Mononuclear cell (primary cell): ENCODE data around the gene TCP11. TPM values are rescaled to one million over a fixed set of nuclear protein-coding genes. Genes with fewer than 3 reads are reported as not detected.
"Not testable (repeated sequence)": the region's sequence is repeated elsewhere in the genome, so short reads cannot be mapped to it uniquely, and the experiment has no call there.

Experiments
- H3K27me3 ChIP-seq: 2 replicates; pipeline ENCODE4 v1.6.0; 2011; ENCODE audit warnings: low read length, control low read depth; ENCODE audit not compliant: insufficient read depth
- H3K4me1 ChIP-seq: 2 replicates; pipeline ENCODE4 v1.5.1; 2011; ENCODE audit warnings: mild to moderate bottlenecking, low read length, control low read depth; ENCODE audit not compliant: insufficient read depth
- H3K4me3 ChIP-seq: 2 replicates; pipeline ENCODE4 v1.5.1; 2011; ENCODE audit warnings: mild to moderate bottlenecking, low read length, moderate library complexity
- H3K9me3 ChIP-seq: 2 replicates; pipeline ENCODE4 v1.5.1; 2011; ENCODE audit warnings: low read depth, mild to moderate bottlenecking, control low read depth, low read length
- total RNA-seq: library from RNA; depleted of rRNA; stranded (reverse); fragments of >200 nt; gene quantifications from one replicate; pipeline ENCODE4 v1.2.3, GENCODE V29; 2012

TCP11 gene
- total RNA-seq, 1 donor = not detected

DNA sequence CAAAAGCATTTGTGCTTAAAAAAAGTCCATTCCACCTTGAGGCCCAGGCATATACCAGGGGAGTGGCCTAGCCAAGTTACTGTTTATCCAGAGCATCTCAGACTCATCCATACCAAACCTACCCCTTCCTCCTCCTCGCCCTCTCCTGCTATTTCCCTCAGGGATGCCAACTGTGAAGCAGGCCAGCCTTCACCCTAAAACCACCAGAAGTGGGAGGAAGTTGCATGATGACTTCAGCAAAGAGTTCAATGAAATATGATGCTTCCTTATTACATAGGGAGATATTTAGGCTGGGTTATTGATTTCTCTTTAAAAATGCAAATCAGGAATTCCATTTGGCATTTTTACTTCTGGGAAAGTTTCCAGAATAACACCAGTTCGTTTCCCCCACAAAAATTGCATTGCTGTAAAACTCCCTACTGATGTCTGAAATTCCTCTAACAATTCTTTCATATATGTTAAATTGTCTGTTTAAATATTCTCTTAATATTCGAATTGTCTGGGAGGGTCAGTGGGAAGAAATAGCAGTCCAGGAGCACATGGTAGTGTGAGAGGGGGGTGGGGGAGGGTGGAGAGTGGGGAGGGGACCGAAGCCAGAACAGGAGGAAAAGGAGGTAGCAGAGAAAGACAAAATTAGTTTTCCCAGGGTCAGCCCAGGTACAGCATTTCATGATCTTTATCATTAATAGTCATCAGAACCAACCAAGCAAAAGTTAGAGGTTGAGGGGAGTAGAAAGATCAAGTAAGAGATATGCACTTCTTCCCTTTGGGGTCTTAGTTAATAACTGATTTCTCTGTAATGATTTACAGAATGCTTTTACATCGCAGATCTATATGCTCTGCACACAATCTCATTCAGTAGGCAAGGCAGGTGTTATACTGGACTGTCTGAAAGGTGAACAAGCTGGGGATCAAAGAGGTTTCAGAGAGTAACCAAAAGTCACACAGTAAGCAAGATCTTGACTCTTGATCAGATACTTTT lies 1.7 kb upstream of the TCP11 start:
- Histone ChIP-seq H3K4me1 (peaks cover 18% of the 10 kb centered on the region), H3K4me3 (no peak overlapping the region), H3K9me3 (no peaks in the 10 kb centered on the region), H3K27me3 (peaks cover 3% of the 10 kb centered on the region)

DNA sequence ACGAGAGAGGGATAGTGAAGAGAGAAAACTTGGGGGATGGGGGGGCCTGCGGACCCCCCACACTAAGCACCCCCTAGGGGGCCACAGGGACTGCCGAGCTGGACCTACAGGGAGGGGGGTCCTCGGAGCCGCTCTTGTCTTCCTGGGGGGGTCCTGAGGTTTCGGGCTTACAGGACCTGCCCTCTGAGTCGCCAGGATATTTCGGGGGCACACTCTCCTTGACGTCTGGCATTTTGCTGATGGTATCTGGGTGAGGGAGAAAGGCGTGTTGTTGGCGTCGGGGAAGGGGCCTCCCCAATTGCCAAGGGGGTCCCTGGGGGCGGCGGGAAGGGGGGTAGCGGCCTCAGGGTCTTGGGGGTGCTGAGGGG lies 516 bp downstream of the TCP11 start:
- Histone ChIP-seq H3K4me1 (peaks cover 18% of the 10 kb centered on the region), H3K27me3 (peaks cover 3% of the 10 kb centered on the region), H3K4me3 (no peak overlapping the region), H3K9me3 (no peaks in the 10 kb centered on the region)

DNA sequence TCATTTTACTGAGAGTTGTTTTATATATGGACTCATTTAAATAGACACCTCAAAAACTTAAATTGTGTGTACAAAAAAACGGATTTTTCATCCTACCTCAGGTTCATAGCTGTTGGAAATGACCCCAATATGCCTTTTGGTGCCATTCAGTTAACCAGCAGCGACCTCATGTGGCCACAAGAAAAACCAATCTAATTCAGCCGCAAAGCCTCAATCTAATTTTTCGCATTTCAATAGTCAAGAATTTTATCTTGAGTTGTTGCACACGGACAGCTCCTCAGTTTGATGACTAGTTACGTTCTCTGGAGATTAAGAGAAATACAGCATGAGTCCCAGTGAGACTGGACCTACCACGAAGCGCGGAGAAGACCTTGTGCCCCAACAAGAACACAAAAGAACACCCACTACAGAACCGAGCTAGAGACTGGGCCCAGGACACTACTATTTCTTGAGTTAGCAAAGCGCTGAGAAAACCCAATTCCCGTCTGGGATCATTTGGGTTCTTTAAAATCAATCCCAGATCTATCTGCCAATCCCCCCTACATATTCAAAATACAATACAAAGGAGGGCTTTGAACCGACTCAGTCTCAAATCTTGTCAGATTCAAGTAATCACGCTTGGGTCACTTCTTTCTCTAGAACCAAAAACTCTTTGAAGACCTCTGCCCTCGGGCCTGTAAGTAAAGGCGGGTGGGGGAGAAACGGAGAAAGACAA lies 1.1 kb downstream of the TCP11 start:
- Histone ChIP-seq H3K4me3 (no peak overlapping the region), H3K4me1 (peaks cover 18% of the 10 kb centered on the region), H3K9me3 (no peaks in the 10 kb centered on the region), H3K27me3 (peaks cover 3% of the 10 kb centered on the region)

DNA sequence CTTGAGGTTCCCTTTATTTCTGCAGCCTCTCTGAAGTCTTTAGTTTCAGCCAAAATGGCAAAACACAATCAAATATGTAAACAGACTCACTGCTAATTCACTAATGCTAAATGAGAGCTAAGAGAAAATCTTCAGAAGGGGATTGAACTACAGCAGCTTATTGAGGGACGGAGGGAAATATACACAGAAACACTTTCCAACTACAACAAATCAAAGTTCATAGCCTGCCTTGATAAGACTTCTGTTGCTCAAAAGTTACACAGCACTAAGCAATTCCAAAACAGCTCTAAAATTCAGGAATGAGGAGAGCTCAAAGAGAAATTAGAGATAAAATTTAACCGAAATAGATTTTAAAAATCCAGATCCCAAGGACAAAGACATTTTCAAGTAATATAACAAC lies 1.7 kb downstream of the TCP11 start:
- Histone ChIP-seq H3K4me3 (no peak overlapping the region), H3K27me3 (peaks cover 3% of the 10 kb centered on the region), H3K9me3 (no peaks in the 10 kb centered on the region), H3K4me1 (peaks cover 18% of the 10 kb centered on the region)

DNA sequence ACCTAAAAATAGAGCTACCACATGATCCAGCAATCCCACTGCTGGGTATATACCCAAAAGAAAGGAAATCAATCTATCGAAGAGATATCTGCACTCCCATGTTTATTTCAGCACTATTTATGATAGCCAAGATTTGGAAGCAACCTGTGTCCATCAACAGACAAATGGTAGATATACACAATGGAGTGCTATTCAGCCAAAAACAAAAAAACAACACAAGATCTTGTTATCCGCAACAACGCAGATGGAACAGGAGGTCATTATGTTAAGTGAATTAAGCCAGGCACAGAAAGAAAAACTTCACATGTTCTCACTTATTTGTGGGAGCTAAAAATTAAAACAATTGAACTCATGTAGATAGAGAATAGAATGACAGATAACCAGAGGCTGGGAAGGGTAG lies 2.9 kb downstream of the TCP11 start:
- H3K9me3 ChIP-seq, H3K4me3 ChIP-seq, H3K27me3 ChIP-seq: not testable (repeated sequence)
- H3K4me1 ChIP-seq = peaks cover 18% of the 10 kb centered on the region

DNA sequence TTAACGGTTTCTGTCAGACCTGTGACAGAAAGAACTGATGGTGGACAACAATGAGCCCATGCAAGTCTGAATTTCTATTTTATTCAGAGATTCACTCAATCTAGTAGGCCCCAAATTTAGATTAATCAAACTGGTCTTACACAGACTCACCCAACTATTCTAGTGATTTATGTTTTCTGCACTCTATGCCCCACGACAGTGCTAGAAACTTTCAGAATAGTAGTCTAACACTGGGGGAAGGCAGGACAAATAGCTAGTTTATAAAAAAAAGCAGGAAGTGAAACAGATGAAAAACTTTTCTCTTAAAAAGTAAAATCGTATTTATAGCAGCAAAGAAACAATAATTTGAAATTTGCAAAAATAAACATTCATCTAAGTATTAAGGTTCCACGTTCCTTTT lies 5.0 kb downstream of the TCP11 start:
- Histone ChIP-seq H3K27me3 (no peaks in the 10 kb centered on the region), H3K4me3 (no peak overlapping the region), H3K4me1 (peaks cover 12% of the 10 kb centered on the region), H3K9me3 (no peaks in the 10 kb centered on the region)

DNA sequence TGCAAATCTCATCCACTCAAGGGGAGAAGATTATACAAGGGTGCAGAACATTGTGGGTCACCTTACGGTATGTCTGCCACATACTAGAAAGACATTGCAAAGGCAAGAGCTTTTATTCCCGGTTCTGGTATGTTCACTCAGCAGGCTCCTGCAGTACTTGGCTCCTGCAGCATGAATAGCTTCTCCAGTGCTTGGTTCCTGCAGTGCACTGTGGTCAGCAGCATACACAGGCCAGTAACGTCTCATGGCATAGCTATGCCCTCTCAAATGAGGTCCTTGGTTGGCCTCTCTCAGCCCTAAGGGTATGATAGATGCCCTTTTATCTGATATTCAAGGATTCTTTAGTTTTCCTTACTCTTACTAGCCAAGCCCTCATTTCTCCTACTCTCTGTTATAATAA lies 12.6 kb downstream of the TCP11 start:
- Histone ChIP-seq H3K4me3 (no peak overlapping the region), H3K9me3 (no peaks in the 10 kb centered on the region), H3K4me1 (no peaks in the 10 kb centered on the region), H3K27me3 (peaks cover 4% of the 10 kb centered on the region)

DNA sequence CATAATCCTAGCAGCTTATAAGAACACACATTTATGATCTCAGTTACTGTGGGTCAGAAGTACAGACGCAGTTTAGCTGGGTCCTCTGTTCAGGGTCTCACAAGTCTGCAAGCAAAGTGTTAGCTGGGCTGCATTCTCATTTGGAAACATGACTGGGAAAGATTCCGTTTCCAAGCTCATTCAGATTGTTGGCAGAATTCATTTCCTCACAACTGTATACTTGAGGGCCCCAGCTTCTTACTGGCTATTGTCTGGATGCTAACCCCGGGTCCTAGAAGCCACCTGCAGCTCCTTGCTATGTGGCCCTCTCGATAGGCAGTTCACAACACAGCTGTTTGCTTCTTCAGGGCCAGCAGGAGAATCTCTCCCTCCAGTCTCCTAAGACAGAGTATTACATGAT lies 13.1 kb downstream of the TCP11 start:
- H3K9me3 ChIP-seq = no peaks in the 10 kb centered on the region
- no peaks in the 10 kb centered on the region for H3K4me1 ChIP-seq
- H3K4me3 ChIP-seq = no peak overlapping the region
- peaks cover 4% of the 10 kb centered on the region for H3K27me3 ChIP-seq

DNA sequence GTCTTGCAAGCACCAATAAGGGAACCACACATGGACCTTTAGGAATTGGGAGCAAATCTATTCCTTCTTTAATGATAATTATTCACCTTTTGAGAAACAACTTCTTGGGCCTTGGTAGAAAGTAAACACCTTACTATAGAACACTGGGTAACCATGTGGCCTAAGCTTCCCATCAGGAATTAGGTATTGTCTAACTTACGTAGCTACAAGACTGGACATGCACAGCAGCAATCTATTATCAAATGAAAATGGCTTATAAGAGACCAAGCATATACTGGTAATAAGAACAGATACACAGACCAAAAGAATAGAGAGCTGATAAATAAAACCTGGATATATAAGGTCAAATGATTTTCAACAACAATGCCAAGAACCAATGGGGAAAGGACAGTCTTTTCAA lies 16.8 kb downstream of the TCP11 start:
- Histone ChIP-seq H3K9me3 (no peaks in the 10 kb centered on the region), H3K4me3 (no peak overlapping the region), H3K27me3 (peaks cover 4% of the 10 kb centered on the region), H3K4me1 (no peaks in the 10 kb centered on the region)

DNA sequence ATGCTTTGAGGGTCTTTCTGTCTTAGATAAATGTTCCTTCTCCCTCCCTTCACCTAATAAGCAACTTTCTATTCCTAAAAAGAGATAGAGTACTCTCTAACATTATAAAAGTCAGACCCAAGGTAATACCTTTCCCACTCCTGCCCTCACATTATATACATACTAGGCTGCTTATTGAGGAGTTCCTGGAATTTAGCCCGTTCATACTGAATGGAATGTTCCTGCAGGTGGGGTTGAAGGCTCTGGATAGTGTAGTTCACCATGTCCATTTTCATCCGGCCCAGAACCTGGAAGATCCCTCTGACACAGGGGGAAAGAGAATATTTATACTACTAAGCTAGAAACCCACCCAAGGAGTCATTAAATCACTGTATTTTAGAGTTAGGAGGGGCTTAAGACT lies 20.4 kb downstream of the TCP11 start:
- H3K4me3 ChIP-seq = no peak overlapping the region
- no peaks in the 10 kb centered on the region for H3K4me1 ChIP-seq
- no peaks in the 10 kb centered on the region for H3K9me3 ChIP-seq
- H3K27me3 ChIP-seq = no peaks in the 10 kb centered on the region

DNA sequence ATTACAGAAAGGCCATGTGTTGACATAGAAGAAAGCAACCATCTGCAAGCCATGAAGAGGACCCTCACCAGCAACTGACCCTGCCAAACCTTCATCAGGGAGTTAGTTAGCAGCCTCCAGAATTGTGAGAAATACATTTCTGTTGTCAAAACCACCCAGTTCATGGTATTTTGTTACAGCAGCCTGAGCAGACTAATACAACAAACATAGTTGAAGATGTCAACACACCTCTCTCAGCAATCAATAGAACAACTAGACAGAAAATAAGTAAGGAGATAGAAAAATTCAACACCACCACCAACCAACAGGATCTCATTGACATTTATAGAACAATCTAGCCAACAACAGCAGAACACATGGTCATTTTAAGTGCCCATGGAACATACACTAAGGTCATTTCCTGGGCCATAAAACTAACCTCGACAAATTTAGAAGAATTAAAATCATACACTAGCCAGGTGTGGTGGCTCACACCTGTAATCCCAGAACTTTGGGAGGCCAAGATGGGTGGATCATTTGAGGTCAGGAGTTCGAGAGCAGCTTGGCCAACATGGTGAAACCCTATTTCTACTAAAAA lies 32.7 kb downstream of the TCP11 start:
- Histone ChIP-seq H3K27me3 (no peaks in the 10 kb centered on the region), H3K9me3 (no peaks in the 10 kb centered on the region), H3K4me3 (no peak overlapping the region), H3K4me1 (no peaks in the 10 kb centered on the region)

DNA sequence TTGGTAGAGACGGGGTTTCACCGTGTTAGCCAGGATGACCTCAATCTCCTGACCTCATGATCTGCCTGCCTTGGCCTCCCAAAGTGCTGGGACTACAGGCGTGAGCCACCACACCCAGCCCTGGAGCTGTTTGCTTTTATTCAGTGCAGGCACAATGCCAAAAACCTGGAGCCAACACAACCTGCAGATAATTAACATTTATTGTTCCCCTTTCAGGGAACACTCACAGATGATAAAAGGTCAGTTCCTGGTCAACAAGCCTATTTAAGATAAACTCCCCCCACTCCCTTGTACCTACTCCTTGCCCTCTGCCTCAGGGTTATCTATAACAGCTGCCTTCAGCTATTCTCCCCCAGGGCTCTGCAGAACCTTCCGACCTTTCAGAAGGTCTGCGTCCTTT lies 33.4 kb downstream of the TCP11 start:
- not testable (repeated sequence) for H3K9me3 ChIP-seq, H3K4me1 ChIP-seq, H3K4me3 ChIP-seq, H3K27me3 ChIP-seq

DNA sequence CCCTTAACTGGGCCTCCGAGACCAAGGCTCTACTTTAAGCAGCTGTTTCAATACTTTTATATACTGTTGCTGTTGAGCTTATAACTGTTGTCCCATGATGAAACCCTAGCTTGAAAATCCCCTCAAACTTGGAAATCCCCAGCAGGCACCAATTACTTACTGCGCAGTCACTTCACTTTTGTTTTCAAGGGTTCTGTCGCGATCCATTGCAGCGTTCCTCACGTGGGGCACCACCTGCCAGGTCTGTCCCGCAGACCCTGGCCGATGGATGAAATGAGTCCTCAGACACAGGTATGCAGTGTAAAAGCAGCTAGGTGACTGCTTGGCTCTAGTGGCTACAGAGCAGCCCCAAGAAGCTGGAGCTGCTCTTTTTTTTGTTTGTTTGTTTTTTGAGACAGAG lies 33.9 kb downstream of the TCP11 start:
- H3K4me3 ChIP-seq, H3K9me3 ChIP-seq: not testable (repeated sequence)

DNA sequence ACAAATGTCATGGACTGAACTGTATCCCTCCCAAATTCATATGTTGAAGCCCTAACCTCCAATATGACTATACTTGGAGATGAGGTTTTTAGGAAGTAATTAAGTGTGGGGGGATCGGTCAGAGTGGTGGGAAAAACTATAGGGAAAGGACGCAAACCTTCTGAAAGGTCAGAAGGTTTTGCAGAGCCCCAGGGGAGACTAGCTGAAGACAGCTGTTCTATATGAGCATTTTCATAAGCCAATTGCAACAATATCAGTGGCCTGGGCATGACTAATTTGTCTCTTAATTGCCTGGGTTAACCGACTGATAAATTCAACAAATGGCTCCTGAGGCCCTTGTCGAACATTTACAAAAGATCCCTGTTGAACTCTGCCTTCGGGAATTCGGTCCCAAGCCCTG lies 35.1 kb downstream of the TCP11 start:
- not testable (repeated sequence) for H3K9me3 ChIP-seq, H3K4me1 ChIP-seq, H3K27me3 ChIP-seq, H3K4me3 ChIP-seq

More for the DNA sequence above, 33.9 kb downstream of the TCP11 start:
- H3K4me1 ChIP-seq, H3K27me3 ChIP-seq: not testable (repeated sequence)

DNA sequence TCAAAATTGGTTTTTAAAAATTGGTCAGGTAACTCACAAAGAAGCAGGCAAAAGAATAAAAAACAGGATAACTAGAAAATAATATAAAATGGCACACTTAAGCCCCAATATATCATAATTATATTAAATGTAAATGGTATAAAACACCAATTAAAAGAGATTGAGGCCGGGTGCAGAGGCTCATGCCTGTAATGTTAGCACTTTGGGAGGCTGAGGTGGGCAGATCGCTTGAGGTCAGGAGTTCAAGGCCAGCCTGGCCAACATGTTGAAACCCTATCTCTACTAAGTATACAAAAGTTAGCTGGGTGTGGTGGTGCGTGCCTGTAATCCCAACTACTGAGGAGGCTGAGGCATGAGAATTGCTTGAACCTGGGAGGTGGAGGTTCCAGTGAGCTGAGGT lies 36.1 kb downstream of the TCP11 start:
- Histone ChIP-seq H3K4me1 (no peaks in the 10 kb centered on the region), H3K9me3 (no peaks in the 10 kb centered on the region), H3K4me3 (no peak overlapping the region), H3K27me3 (no peaks in the 10 kb centered on the region)
